H1 (cell line): ENCODE data around the gene TEAD4. TPM values are rescaled to one million over a fixed set of nuclear protein-coding genes. Genes with fewer than 3 reads are reported as not detected.
A peak's percentile ranks its signal among the peaks of the same experiment; 100 is the strongest.

Experiments used
- CTCF ChIA-PET: fragments of 300-600 bp; sonication (Branson Sonifier 250); formaldehyde crosslinking; loops from one replicate; lab custom pipeline; 2021; ENCODE audit not compliant: partially characterized antibody; lab: Charles Lee
- POLR2A ChIA-PET: fragments of 300-600 bp; sonication (Branson Sonifier 250); formaldehyde crosslinking; loops from one replicate; lab custom pipeline; 2021; ENCODE audit warnings: inconsistent platforms; ENCODE audit not compliant: partially characterized antibody; lab: Charles Lee
- DNase-seq, 2 experiments: peaks; one replicate each; pipeline versions ENCODE4 v3.0.0 to v3.0.0-alpha.2; 2010 to 2022; ENCODE audit warnings: low spot score in 2 of 2, low read depth in 1 of 2, mixed read lengths in 1 of 2
- FAIRE-seq: peaks from 2 replicates; lab custom pipeline; 2011; peaks lifted over from hg19 to GRCh38; lab: Jason Lieb, UNC
- H2AFZ ChIP-seq: 2 replicates; pipeline ENCODE4 v1.8.1; 2012; ENCODE audit warnings: low read length, inconsistent platforms
- H2AK5ac ChIP-seq: 2 replicates; pipeline ENCODE4 v1.6.1; 2013; ENCODE audit warnings: low read depth, low read length
- H2BK120ac ChIP-seq: replicated peaks from 2 replicates; pipeline ENCODE3; 2013; ENCODE audit warnings: low read depth, low read length, inconsistent platforms
- H2BK12ac ChIP-seq: 2 replicates; pipeline ENCODE4 v1.6.1; 2013; ENCODE audit warnings: low read depth, low read length
- H2BK15ac ChIP-seq: 2 replicates; pipeline ENCODE4 v1.6.1; 2013; ENCODE audit warnings: low read length
- H2BK20ac ChIP-seq: 2 replicates; pipeline ENCODE4 v1.6.1; 2013; ENCODE audit warnings: low read length
- H2BK5ac ChIP-seq: 2 replicates; pipeline ENCODE4 v1.6.1; 2013; ENCODE audit warnings: low read depth, low read length
- H3K14ac ChIP-seq: 2 replicates; pipeline ENCODE4 v1.6.1; 2013; ENCODE audit warnings: inconsistent platforms; ENCODE audit not compliant: insufficient read length
- H3K18ac ChIP-seq: 2 replicates; pipeline ENCODE4 v1.6.1; 2013; ENCODE audit warnings: low read length; ENCODE audit errors: extremely low read depth
- H3K23ac ChIP-seq: 2 replicates; pipeline ENCODE4 v1.6.1; 2013; ENCODE audit warnings: inconsistent platforms; ENCODE audit not compliant: insufficient read length
- H3K23me2 ChIP-seq: 2 replicates; pipeline ENCODE4 v1.6.1; 2013; ENCODE audit warnings: low read depth, low read length
- H3K27ac ChIP-seq: 2 replicates; pipeline ENCODE4 v1.6.1; 2011; ENCODE audit warnings: low read depth, low read length, inconsistent platforms
- H3K27me3 ChIP-seq, 4 experiments: replicated peaks in 1 of 4; 1 replicate in 1 of 4; 2 replicates in 3 of 4; pipeline versions ENCODE4 v1.6.1 to v1.8.1; 2011 to 2013; ENCODE audit warnings: low read length in 3 of 4, mild to moderate bottlenecking in 3 of 4, inconsistent platforms in 2 of 4, mixed read lengths in 2 of 4, moderate library complexity in 1 of 4; ENCODE audit not compliant: control insufficient read depth in 3 of 4, insufficient read depth in 3 of 4; ENCODE audit errors: extremely low read depth in 1 of 4
- H3K36me3 ChIP-seq, 4 experiments: 2 replicates each; pipeline versions ENCODE4 v1.6.1 to v1.8.1; 2011 to 2013; ENCODE audit warnings: mild to moderate bottlenecking in 4 of 4, low read length in 3 of 4, moderate library complexity in 2 of 4, control low read depth in 1 of 4, inconsistent platforms in 1 of 4; ENCODE audit not compliant: insufficient read depth in 4 of 4, control insufficient read depth in 2 of 4
- H3K4ac ChIP-seq: replicated peaks from 2 replicates; pipeline ENCODE3; 2013; ENCODE audit warnings: low read length, low read depth, mixed read lengths, inconsistent platforms; ENCODE audit not compliant: insufficient read length
- H3K4me1 ChIP-seq, 4 experiments: replicated peaks in 1 of 4; 1 replicate in 1 of 4; 2 replicates in 3 of 4; pipeline versions ENCODE4 v1.6.1 to v1.8.1; 2011 to 2013; ENCODE audit warnings: low read length in 3 of 4, inconsistent platforms in 2 of 4, mixed read lengths in 1 of 4; ENCODE audit not compliant: insufficient read depth in 4 of 4, control insufficient read depth in 3 of 4
- H3K4me2 ChIP-seq, 2 experiments: 2 replicates each; pipeline versions ENCODE4 v1.6.1 to v1.8.1; 2011 to 2013; ENCODE audit warnings: low read depth in 2 of 2, low read length in 2 of 2, control low read depth in 1 of 2, inconsistent platforms in 1 of 2, mild to moderate bottlenecking in 1 of 2; ENCODE audit not compliant: insufficient read depth in 1 of 2
- H3K4me3 ChIP-seq, 4 experiments: fragments of 200-600, 300-600 bp in 1 of 4; sonication (generic), shearing (Covaris generic), sonication (Bioruptor Twin) in 1 of 4; 2 replicates each; pipeline versions ENCODE4 v1.5.1 to v1.8.1; 2011 to 2016; ENCODE audit warnings: low read length in 4 of 4, low read depth in 3 of 4, control low read depth in 2 of 4, inconsistent platforms in 2 of 4, mild to moderate bottlenecking in 2 of 4, mixed read lengths in 1 of 4, moderate library complexity in 1 of 4; ENCODE audit not compliant: insufficient read depth in 2 of 4; ENCODE audit errors: extremely low read depth in 1 of 4
- H3K56ac ChIP-seq: replicated peaks from 2 replicates; pipeline ENCODE3; 2013; ENCODE audit warnings: low read depth, mild to moderate bottlenecking, mixed read lengths, low read length, inconsistent platforms; ENCODE audit not compliant: insufficient read length
- H3K79me1 ChIP-seq: 2 replicates; pipeline ENCODE4 v1.6.1; 2013; ENCODE audit warnings: low read depth, low read length, control low read depth
- H3K79me2 ChIP-seq, 2 experiments: 2 replicates each; pipeline versions ENCODE4 v1.6.1 to v1.8.1; 2012 to 2013; ENCODE audit warnings: low read length in 2 of 2, mild to moderate bottlenecking in 2 of 2, inconsistent platforms in 1 of 2; ENCODE audit not compliant: insufficient read depth in 2 of 2, control insufficient read depth in 1 of 2
- H3K9ac ChIP-seq, 4 experiments: replicated peaks in 1 of 4; 1 replicate in 1 of 4; 2 replicates in 3 of 4; pipeline versions ENCODE4 v1.6.1 to v1.8.1; 2011 to 2013; ENCODE audit warnings: low read depth in 3 of 4, low read length in 3 of 4, control low read depth in 2 of 4, mild to moderate bottlenecking in 2 of 4, moderate library complexity in 2 of 4, inconsistent platforms in 1 of 4; ENCODE audit errors: extremely low read depth in 1 of 4
- H3K9me3 ChIP-seq, 2 experiments: 2 replicates each; pipeline versions ENCODE4 v1.6.1 to v1.8.1; 2012 to 2013; ENCODE audit warnings: mild to moderate bottlenecking in 2 of 2, moderate library complexity in 2 of 2, control low read depth in 1 of 2, inconsistent platforms in 1 of 2, low read depth in 1 of 2, low read length in 1 of 2, mixed read lengths in 1 of 2; ENCODE audit not compliant: insufficient read depth in 2 of 2
- H4K20me1 ChIP-seq, 2 experiments: replicated peaks in 1 of 2; 2 replicates each; pipeline versions ENCODE3 to v1.8.1; 2011 to 2013; ENCODE audit warnings: inconsistent platforms in 2 of 2, low read length in 2 of 2, mild to moderate bottlenecking in 1 of 2; ENCODE audit not compliant: insufficient read depth in 2 of 2, control insufficient read depth in 1 of 2
- H4K5ac ChIP-seq: 2 replicates; pipeline ENCODE4 v1.6.1; 2013; ENCODE audit warnings: low read length, low read depth, mixed read lengths, inconsistent platforms; ENCODE audit not compliant: insufficient read length
- H4K8ac ChIP-seq: 2 replicates; pipeline ENCODE4 v1.8.0; 2013; ENCODE audit warnings: mild to moderate bottlenecking, moderate library complexity, low read length, inconsistent platforms; ENCODE audit not compliant: insufficient read depth; ENCODE audit errors: extremely low read depth
- H4K91ac ChIP-seq: replicated peaks from 2 replicates; pipeline ENCODE3; 2013; ENCODE audit warnings: low read length, mixed read lengths, inconsistent platforms; ENCODE audit not compliant: insufficient read length
- BCL11A ChIP-seq, 2 experiments: IDR thresholded peaks; one replicate each; pipeline ENCODE4 v1.6.1; 2011; ENCODE audit warnings: low read depth in 2 of 2, low read length in 2 of 2, mild to moderate bottlenecking in 2 of 2
- TEAD4 ChIP-seq: IDR thresholded peaks from 2 replicates; pipeline ENCODE4 v1.6.1; 2012; ENCODE audit warnings: low read depth, low read length, inconsistent platforms, mixed read lengths
- WGBS, 2 experiments: shearing (Covaris generic) in 1 of 2; methylation state at CpG; one replicate each; pipeline versions ENCODE4 v1.1.6 to v1.1.7; 2013 to 2015; ENCODE audit warnings: low lambda C conversion rate in 2 of 2, mixed read lengths in 2 of 2, inconsistent platforms in 1 of 2, low coverage in 1 of 2, missing lambda C conversion rate in 1 of 2; ENCODE audit not compliant: insufficient replicate concordance in 2 of 2, insufficient coverage in 1 of 2, insufficient read length in 1 of 2; ENCODE audit errors: extremely low coverage in 1 of 2, missing lambda C conversion rate in 1 of 2; 5-methylcytosine and 5-hydroxymethylcytosine counted together
- polyA plus RNA-seq, 7 experiments: library from polyadenylated mRNA; depleted of rRNA in 3 of 7; stranded (reverse) in 5 of 7; unstranded in 2 of 7; fragments of >200 nt in 5 of 7; fragments of 200-250 nt in 2 of 7; gene quantifications; 1 replicate in 5 of 7; 2 replicates in 1 of 7; 4 replicates in 1 of 7; pipeline versions ENCODE4 v1.2.1 to v1.2.3, GENCODE V29; 2011 to 2013; ENCODE audit warnings: missing spikeins in 2 of 7, mixed read lengths in 2 of 7
- total RNA-seq: library from RNA; stranded (reverse); fragmentation: NEBNext Ultra II Directional; extraction: Animal tissue kit (Norgen Biotek cat#: 25700); gene quantifications from 2 replicates; pipeline ENCODE4 v1.2.1, GENCODE V29; 2021

The TEAD4 gene
- total and polyA plus RNA-seq, 2 of the 8 experiments (the other 6 are each of a cell fraction or from before 2014, with no cell fraction given) = 56.7 to 116 TPM

- H3K27me3 ChIP-seq = no peaks in the 10 kb centered on the region
- H4K91ac ChIP-seq = peak overlapping the region; percentile 35
- H3K23me2 ChIP-seq = no peaks in the 10 kb centered on the region
- H3K23ac ChIP-seq = no peak overlapping the region
- no peak overlapping the region for H3K4me2 ChIP-seq
- no peak overlapping the region for H3K27ac ChIP-seq
- H2AFZ ChIP-seq = no peak overlapping the region
- H4K8ac ChIP-seq = no peak overlapping the region
- DNase-seq (no peak), FAIRE-seq (no peak)
- no peak overlapping the region for H2BK15ac ChIP-seq
- H2AK5ac ChIP-seq = no peak overlapping the region
- H3K4me3 ChIP-seq = no peak overlapping the region
- H4K5ac ChIP-seq = no peak overlapping the region
- H3K18ac ChIP-seq = no peak overlapping the region
- H3K9me3 ChIP-seq = no peaks in the 10 kb centered on the region
- ChIA-PET CTCF (interaction anchor here (0.6 to 1.6 kb wide), 4 partner anchors 16 to 73 kb away, joined by 3 to 6 read pairs (median 4); no protein-coding TSS in a partner anchor), POLR2A (interaction anchor here (0.6 to 1.2 kb wide), 2 partner anchors 18 to 81 kb away, joined by 3 to 4 read pairs; no protein-coding TSS in a partner anchor)
- no peak overlapping the region for H3K56ac ChIP-seq
- no peak overlapping the region for H3K9ac ChIP-seq
- 0 out of 2 replicates have a peak overlapping the region, but pooled peaks have one; percentile 1 for H2BK5ac ChIP-seq
- no peak overlapping the region for H2BK12ac ChIP-seq
- no peaks in the 10 kb centered on the region for H3K79me1 ChIP-seq
- H3K4me1 ChIP-seq = peaks cover 0 to 5% (median 2%) of the 10 kb centered on the region in 4 experiments; a peak in 3 of 7 replicates
- H3K36me3 ChIP-seq = no peaks in the 10 kb centered on the region
- 89% methylated on average over 11 of the region's 11 CpGs; no CpG with 5 or more reads in 1 of the 2 experiments for WGBS, 2 experiments
- H2BK20ac ChIP-seq = no peak overlapping the region
- no peaks in the 10 kb centered on the region for H3K79me2 ChIP-seq
- no peak for TF ChIP-seq BCL11A (IDR thresholded peaks at IDR 0.05; ENCODE audit: low read depth in 2 of 2, low read length in 2 of 2)
- 0 out of 2 replicates have a peak, but pooled peaks have one; percentile 14 for TF ChIP-seq TEAD4
- H4K20me1 ChIP-seq = no peaks in the 10 kb centered on the region
- no peak overlapping the region for H3K14ac ChIP-seq
- H3K4ac ChIP-seq = no peak overlapping the region
- no peak overlapping the region for H2BK120ac ChIP-seq
Observed at GRCh38 chr12:3049611-3050249, 90.5 kb downstream of the TEAD4 start.
